Thoracic aorta endothelial cell (primary cell): ENCODE results near the gene IL17RB. TPM values are rescaled to one million over a fixed set of nuclear protein-coding genes. Genes with fewer than 3 reads are reported as not detected.

ENCODE experiments used
- small RNA-seq: library from RNA; depleted of rRNA; stranded (forward); fragments of <200 nt; gene quantifications from one replicate; pipeline ENCODE3, GENCODE V24; 2012
- total RNA-seq: library from RNA; depleted of rRNA; stranded (reverse); fragments of >200 nt; gene quantifications from 2 replicates; pipeline ENCODE4 v1.2.3, GENCODE V29; 2012

IL17RB gene
- 0.22 TPM in 1 of 2 replicates, not detected in the other for total RNA-seq

GRCh38 chr3:53846134-53846850 is at the start of gene IL17RB, which contains the start of gene CHDH:
IL17RB (plus strand) TSS chr3:53846568; CDS start chr3:53846589, 21 bp downstream.
CHDH (minus strand) TSS chr3:53846419; CDS start chr3:53824008, 22,411 bp downstream.

GRCh38 chr3:53881691-53882593 is 35.6 kb downstream of the IL17RB start, which contains the start of gene ACTR8:
ACTR8 (minus strand) TSS chr3:53882152; CDS start chr3:53882101, 51 bp downstream.

GRCh38 chr3:53891497-53892285 is 45.3 kb downstream of the IL17RB start, which contains the start of gene SELENOK:
SELENOK (minus strand) TSS chr3:53891859.

Small RNA genes lying within 50 kb of the gene (small RNA-seq; reads per million reads assigned to genes)
- not detected for gene AC012467.1

Other genes starting within 250 kb of the IL17RB start
- under 0.01 and 1.1 TPM in 2 replicates for gene CHDH, start 149 bp upstream of the IL17RB start, total RNA-seq
- gene ACTR8, start 35.6 kb downstream of the IL17RB start, total RNA-seq, result 31.4 and 31.6 TPM in 2 replicates
- 22.7 and 24.8 TPM in 2 replicates for gene SELENOK, start 45.3 kb downstream of the IL17RB start, total RNA-seq